ENCODE data around the gene KNDC1. TPM values are rescaled to one million over a fixed set of nuclear protein-coding genes. Genes with fewer than 3 reads are reported as not detected.

The KNDC1 gene
- total RNA-seq, 6 experiments from 2014 or later = 0.54 to 11.6 (median 8.2) TPM

- H3K4me3 ChIP-seq = peak overlapping the region in 2 of 3 donors; percentile 40 to 57
- DNase-seq = peak in 2 of 3 donors; percentile 41 to 53
- no peaks in the 10 kb centered on the region for H3K27me3 ChIP-seq
- TF ChIP-seq CTCF (IDR thresholded peaks at IDR 0.05) = no peak
- H3K36me3 ChIP-seq = no peaks in the 10 kb centered on the region
- intact Hi-C loops (cut with DNase I) = no loop called here
- H3K9me3 ChIP-seq = no peaks in the 10 kb centered on the region
- no peak overlapping the region for H3K27ac ChIP-seq
- 0% methylated on average over 2 of the region's 33 CpGs for WGBS (ENCODE audit: insufficient coverage, low coverage, low lambda C conversion rate, missing lambda C conversion rate)
- peaks cover 0 to 34% (median 11%) of the 10 kb centered on the region in 4 donors for H3K4me1 ChIP-seq
- peak in 3 of 4 donors; percentile 2 to 8 (median 3) for ATAC-seq
Measured at GRCh38 chr10:133161486-133162109, 1.6 kb downstream of the KNDC1 start.

- ATAC-seq (peak; percentile 71 to 85 (median 78)), DNase-seq (peak; percentile 77 to 88 (median 80))
- TF ChIP-seq CTCF (IDR thresholded peaks at IDR 0.05) = no peak
- TF ChIP-seq POLR2A (IDR thresholded peaks at IDR 0.05) = no peak
- Histone ChIP-seq H3K27ac (peak overlapping the region in 1 of 3 donors; percentile 39), H3K27me3 (no peaks in the 10 kb centered on the region), H3K4me1 (peaks cover 0 to 34% (median 11%) of the 10 kb centered on the region in 4 donors), H3K9me3 (no peaks in the 10 kb centered on the region), H3K36me3 (no peaks in the 10 kb centered on the region), H3K4me3 (peak overlapping the region in 1 of 3 donors; percentile 57)
- intact Hi-C loops (cut with DNase I) = no loop called here
- WGBS (ENCODE audit: insufficient coverage, low coverage, low lambda C conversion rate, missing lambda C conversion rate) = 59% methylated on average over 8 of the region's 22 CpGs
Measured at GRCh38 chr10:133162178-133162909, 2.3 kb downstream of the KNDC1 start.

GRCh38 chr10:133162910-133163856, 3.2 kb downstream of the KNDC1 start:
- H3K9me3 ChIP-seq = no peaks in the 10 kb centered on the region
- peak overlapping the region in 1 of 3 donors; percentile 39 for H3K27ac ChIP-seq
- WGBS (ENCODE audit: insufficient coverage, low coverage, low lambda C conversion rate, missing lambda C conversion rate) = 45% methylated on average over 3 of the region's 21 CpGs
- H3K27me3 ChIP-seq = no peaks in the 10 kb centered on the region
- intact Hi-C loops (cut with DNase I) = no loop called here
- no peak for TF ChIP-seq POLR2A (IDR thresholded peaks at IDR 0.05)
- TF ChIP-seq CTCF (IDR thresholded peaks at IDR 0.05) = no peak
- no peak for ATAC-seq
- no peaks in the 10 kb centered on the region for H3K36me3 ChIP-seq
- no peak overlapping the region for H3K4me3 ChIP-seq
- peak in 2 of 3 donors; percentile 39 to 43 for DNase-seq
- H3K4me1 ChIP-seq = peaks cover 0 to 34% (median 11%) of the 10 kb centered on the region in 4 donors

Measured in right lobe of liver (tissue), 6 donors.